ENCODE measurements around the gene PTPN7. TPM values are rescaled to one million over a fixed set of nuclear protein-coding genes. Genes with fewer than 3 reads are reported as not detected.

PTPN7 gene
- polyA plus RNA-seq, 2 of the 4 experiments (the other 2 are of a cell fraction), result 0.08 TPM; not detected in 1

DNA sequence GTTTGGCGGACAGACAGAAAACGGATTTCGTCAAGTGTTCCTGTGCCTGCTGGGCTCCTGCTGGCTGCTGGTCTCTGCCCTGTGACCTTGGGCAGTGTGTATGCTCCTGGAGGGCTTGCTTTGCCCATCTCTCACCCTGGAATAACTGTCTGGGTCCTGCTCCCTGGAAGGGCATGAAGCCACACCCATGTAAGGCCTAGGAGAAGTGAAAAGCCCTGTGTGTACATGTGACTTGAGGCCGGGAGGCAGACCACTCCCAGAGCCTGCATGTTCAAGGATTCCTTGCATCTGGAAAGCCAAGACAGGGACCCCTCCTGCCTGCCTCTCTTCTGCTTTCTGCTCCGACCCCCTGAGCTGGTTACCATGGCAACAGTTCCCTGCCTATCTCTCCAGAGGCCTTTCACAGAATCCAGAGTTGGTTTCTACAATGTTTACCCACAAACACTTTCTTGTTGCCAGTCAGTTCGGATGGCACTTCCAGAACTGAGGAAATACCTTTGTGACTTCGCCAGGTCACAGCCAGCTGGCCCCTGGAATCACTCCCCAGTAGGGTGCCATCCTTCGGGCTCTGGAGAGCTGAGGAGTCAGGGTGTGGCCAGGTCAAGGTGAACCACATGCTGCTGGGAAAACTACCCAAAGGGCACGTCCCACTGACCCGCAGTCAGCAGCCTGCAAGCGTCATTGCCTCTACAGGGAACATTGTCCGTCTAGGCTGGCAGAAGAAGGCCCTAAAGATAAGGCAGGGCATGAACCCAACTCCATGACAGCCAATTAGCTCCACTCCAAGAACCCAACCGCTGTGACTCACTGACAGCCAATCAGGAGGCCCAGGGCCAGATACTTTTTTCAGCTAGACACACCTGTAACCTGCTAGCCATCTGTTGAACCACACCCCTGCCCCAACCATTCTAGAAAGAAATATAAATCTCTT lies 52.3 kb downstream of the PTPN7 start:
- 67% methylated on average over 13 of the region's 13 CpGs for WGBS (ENCODE audit: missing lambda C conversion rate)
- TF ChIP-seq RFX5 (IDR thresholded peaks at IDR 0.05) (0 out of 2 replicates have a peak, but pooled peaks have one; percentile 53), FOXS1 (CRISPR knock-in tag; IDR thresholded peaks at IDR 0.05) (no peak)
- TF ChIP-seq, protein P1, sequence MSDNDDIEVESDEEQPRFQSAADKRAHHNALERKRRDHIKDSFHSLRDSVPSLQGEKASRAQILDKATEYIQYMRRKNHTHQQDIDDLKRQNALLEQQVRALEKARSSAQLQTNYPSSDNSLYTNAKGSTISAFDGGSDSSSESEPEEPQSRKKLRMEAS (IDR thresholded peaks at IDR 0.05), result peak; percentile 29; the same call in 1 of the 2 replicates
- peak overlapping the region; percentile 79 for H3K4me2 ChIP-seq
- POLR2A ChIA-PET, result interaction anchor here (1.5 to 5.5 kb wide), 2 partner anchors 89 to 97 kb away, joined by 3 to 69 read pairs; partner anchors contain the start of gene ELF3
- peak overlapping the region; percentile 91 to 94 for H3K27ac ChIP-seq
- H3K4me3 ChIP-seq, result no peak overlapping the region
- FAIRE-seq (no peak), ATAC-seq (peak; percentile 20 to 22; a peak in 3 of 6 replicates), DNase-seq (ENCODE audit: low read depth in 1 of 2, low spot score in 1 of 2) (peak; percentile 59 to 69)
- H3K4me1 ChIP-seq, result peaks cover 78% of the 10 kb centered on the region
- no peaks in the 10 kb centered on the region for H3K9me3 ChIP-seq
- CTCF ChIA-PET, result interaction anchor here (0.8 to 6.2 kb wide), 12 partner anchors 11 to 135 kb away, joined by 3 to 55 read pairs (median 5); partner anchors contain the start of gene ELF3

DNA sequence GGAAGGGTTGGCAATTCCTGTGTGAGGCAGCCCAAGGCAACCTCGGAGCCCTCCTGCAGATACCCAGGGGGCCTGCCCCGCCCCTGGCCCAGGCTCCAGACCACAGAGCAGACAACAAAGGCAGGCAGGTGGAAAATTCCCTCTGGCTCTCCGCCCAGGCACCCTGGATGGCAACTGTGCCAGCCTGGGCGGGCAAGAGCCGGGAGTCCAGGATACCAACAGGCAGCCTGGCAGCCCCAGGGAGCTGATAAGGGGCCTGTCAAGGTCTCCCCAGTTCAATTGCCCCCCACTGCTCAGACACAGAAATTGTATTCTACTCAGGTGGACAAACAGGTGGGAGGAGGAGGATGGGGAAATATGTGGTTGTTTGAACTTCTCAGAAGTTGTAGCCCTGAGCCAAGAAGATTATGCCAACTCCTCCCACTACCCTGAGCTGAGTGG lies 53.1 kb downstream of the PTPN7 start:
- DNase-seq (ENCODE audit: low read depth in 1 of 2, low spot score in 1 of 2), result peak in 1 of 2 experiments; percentile 55
- POLR2A ChIA-PET, result interaction anchor here (1.5 to 5.5 kb wide), 3 partner anchors 50 to 96 kb away, joined by 3 to 69 read pairs (median 14); partner anchors contain the start of gene ELF3
- peaks cover 71% of the 10 kb centered on the region for H3K4me1 ChIP-seq
- WGBS (ENCODE audit: missing lambda C conversion rate), result 33% methylated on average over 5 of the region's 5 CpGs
- ATAC-seq, result peak; percentile 4 to 18; a peak in 4 of 6 replicates
- no peak for FAIRE-seq
- CTCF ChIA-PET, result interaction anchor here (0.9 to 6.2 kb wide), 12 partner anchors 12 to 107 kb away, joined by 3 to 55 read pairs (median 5); partner anchors contain the start of gene ELF3
- no peaks in the 10 kb centered on the region for H3K9me3 ChIP-seq
- TF ChIP-seq CHD4 (IDR thresholded peaks at IDR 0.05; ENCODE audit: borderline replicate concordance) (peak; percentile 2; the same call in 1 of the 2 replicates), EP300 (IDR thresholded peaks at IDR 0.05) (peak in 1 of 2 experiments; percentile 61; a peak in 3 of 5 replicates), RARB (CRISPR knock-in tag; IDR thresholded peaks at IDR 0.05) (no peak), RAD21 (conservative IDR thresholded peaks at IDR 0.05 in 1 of 2, IDR thresholded peaks at IDR 0.05 in 1 of 2) (peak in 1 of 2 experiments; percentile 22; a peak in 1 of 5 replicates), HDAC2 (IDR thresholded peaks at IDR 0.05) (no peak), CBX8 (IDR thresholded peaks at IDR 0.05) (no peak), ZSCAN20 (CRISPR knock-in tag; IDR thresholded peaks at IDR 0.05) (no peak; the same call in 1 of the 2 replicates), FOSL2 (IDR thresholded peaks at IDR 0.05) (no peak), FOSL2 (CRISPR knock-in tag; IDR thresholded peaks at IDR 0.05) (no peak), CEBPB (IDR thresholded peaks at IDR 0.05) (no peak), KDM1A (IDR thresholded peaks at IDR 0.05; ENCODE audit: low read depth) (no peak), EHF (CRISPR knock-in tag; IDR thresholded peaks at IDR 0.05) (no peak), NR3C1 (IDR thresholded peaks at IDR 0.05) (no peak), POLR2AphosphoS2 (conservative IDR thresholded peaks at IDR 0.05; ENCODE audit: low read length) (no peak), TP53 (CRISPR knock-in tag; IDR thresholded peaks at IDR 0.05) (no peak), TFCP2L1 (CRISPR knock-in tag; IDR thresholded peaks at IDR 0.05) (no peak), RCOR1 (IDR thresholded peaks at IDR 0.05; ENCODE audit: low read depth, low read length) (no peak), GATA3 (IDR thresholded peaks at IDR 0.05; ENCODE audit: borderline replicate concordance) (peak; percentile 45; the same call in 1 of the 2 replicates), JUN (IDR thresholded peaks at IDR 0.05) (no peak; a peak in 1 of 5 replicates)
- TF ChIP-seq, protein P2, sequence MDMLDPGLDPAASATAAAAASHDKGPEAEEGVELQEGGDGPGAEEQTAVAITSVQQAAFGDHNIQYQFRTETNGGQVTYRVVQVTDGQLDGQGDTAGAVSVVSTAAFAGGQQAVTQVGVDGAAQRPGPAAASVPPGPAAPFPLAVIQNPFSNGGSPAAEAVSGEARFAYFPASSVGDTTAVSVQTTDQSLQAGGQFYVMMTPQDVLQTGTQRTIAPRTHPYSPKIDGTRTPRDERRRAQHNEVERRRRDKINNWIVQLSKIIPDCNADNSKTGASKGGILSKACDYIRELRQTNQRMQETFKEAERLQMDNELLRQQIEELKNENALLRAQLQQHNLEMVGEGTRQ (IDR thresholded peaks at IDR 0.05), result no peak
- TF ChIP-seq, protein P3, sequence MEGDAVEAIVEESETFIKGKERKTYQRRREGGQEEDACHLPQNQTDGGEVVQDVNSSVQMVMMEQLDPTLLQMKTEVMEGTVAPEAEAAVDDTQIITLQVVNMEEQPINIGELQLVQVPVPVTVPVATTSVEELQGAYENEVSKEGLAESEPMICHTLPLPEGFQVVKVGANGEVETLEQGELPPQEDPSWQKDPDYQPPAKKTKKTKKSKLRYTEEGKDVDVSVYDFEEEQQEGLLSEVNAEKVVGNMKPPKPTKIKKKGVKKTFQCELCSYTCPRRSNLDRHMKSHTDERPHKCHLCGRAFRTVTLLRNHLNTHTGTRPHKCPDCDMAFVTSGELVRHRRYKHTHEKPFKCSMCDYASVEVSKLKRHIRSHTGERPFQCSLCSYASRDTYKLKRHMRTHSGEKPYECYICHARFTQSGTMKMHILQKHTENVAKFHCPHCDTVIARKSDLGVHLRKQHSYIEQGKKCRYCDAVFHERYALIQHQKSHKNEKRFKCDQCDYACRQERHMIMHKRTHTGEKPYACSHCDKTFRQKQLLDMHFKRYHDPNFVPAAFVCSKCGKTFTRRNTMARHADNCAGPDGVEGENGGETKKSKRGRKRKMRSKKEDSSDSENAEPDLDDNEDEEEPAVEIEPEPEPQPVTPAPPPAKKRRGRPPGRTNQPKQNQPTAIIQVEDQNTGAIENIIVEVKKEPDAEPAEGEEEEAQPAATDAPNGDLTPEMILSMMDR (IDR thresholded peaks at IDR 0.05), result no peak
- TF ChIP-seq, protein P4, sequence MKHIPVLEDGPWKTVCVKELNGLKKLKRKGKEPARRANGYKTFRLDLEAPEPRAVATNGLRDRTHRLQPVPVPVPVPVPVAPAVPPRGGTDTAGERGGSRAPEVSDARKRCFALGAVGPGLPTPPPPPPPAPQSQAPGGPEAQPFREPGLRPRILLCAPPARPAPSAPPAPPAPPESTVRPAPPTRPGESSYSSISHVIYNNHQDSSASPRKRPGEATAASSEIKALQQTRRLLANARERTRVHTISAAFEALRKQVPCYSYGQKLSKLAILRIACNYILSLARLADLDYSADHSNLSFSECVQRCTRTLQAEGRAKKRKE (CRISPR knock-in tag; IDR thresholded peaks at IDR 0.05; ENCODE audit: low read depth), result no peak
- TF ChIP-seq, protein P5, sequence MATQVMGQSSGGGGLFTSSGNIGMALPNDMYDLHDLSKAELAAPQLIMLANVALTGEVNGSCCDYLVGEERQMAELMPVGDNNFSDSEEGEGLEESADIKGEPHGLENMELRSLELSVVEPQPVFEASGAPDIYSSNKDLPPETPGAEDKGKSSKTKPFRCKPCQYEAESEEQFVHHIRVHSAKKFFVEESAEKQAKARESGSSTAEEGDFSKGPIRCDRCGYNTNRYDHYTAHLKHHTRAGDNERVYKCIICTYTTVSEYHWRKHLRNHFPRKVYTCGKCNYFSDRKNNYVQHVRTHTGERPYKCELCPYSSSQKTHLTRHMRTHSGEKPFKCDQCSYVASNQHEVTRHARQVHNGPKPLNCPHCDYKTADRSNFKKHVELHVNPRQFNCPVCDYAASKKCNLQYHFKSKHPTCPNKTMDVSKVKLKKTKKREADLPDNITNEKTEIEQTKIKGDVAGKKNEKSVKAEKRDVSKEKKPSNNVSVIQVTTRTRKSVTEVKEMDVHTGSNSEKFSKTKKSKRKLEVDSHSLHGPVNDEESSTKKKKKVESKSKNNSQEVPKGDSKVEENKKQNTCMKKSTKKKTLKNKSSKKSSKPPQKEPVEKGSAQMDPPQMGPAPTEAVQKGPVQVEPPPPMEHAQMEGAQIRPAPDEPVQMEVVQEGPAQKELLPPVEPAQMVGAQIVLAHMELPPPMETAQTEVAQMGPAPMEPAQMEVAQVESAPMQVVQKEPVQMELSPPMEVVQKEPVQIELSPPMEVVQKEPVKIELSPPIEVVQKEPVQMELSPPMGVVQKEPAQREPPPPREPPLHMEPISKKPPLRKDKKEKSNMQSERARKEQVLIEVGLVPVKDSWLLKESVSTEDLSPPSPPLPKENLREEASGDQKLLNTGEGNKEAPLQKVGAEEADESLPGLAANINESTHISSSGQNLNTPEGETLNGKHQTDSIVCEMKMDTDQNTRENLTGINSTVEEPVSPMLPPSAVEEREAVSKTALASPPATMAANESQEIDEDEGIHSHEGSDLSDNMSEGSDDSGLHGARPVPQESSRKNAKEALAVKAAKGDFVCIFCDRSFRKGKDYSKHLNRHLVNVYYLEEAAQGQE (IDR thresholded peaks at IDR 0.05), result no peak
- no peak overlapping the region for H3K4me3 ChIP-seq
- H3K27ac ChIP-seq, result peak overlapping the region; percentile 91 to 94
- peak overlapping the region; percentile 79 for H3K4me2 ChIP-seq
